Measurements from ENCODE around the gene LGALS14. TPM values are rescaled to one million over a fixed set of nuclear protein-coding genes. Genes with fewer than 3 reads are reported as not detected.

Gene LGALS14
- total RNA-seq, 1 experiment from 2014 or later: not detected

DNA sequence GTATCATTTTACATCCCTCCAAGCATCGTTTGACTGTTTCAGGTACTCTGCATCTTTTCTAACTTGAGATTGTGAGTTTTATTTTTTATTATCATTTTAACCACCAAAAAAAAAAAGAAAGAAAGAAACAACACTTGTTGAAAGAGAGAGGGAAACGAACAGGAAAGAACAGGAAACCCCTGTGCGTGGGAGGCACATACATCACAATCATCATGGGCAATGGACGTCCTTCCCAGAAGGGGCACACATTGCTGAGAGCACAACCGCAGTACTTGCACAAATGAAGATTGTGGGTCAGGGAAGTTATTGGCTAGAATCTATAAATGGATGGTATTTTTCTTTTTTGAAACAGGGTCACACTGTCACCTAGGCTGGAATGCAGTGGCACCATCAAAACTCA, 31.8 kb downstream of the LGALS14 start:
- no peaks in the 10 kb centered on the region for H3K36me3 Mint-ChIP-seq (ENCODE audit: insufficient read depth, unreplicated experiment)
- H3K4me3 Mint-ChIP-seq (ENCODE audit: low read depth, unreplicated experiment): no peak overlapping the region
- no TSS peak for BruUV-seq (replicated peaks)
- TF ChIP-seq, protein P1, sequence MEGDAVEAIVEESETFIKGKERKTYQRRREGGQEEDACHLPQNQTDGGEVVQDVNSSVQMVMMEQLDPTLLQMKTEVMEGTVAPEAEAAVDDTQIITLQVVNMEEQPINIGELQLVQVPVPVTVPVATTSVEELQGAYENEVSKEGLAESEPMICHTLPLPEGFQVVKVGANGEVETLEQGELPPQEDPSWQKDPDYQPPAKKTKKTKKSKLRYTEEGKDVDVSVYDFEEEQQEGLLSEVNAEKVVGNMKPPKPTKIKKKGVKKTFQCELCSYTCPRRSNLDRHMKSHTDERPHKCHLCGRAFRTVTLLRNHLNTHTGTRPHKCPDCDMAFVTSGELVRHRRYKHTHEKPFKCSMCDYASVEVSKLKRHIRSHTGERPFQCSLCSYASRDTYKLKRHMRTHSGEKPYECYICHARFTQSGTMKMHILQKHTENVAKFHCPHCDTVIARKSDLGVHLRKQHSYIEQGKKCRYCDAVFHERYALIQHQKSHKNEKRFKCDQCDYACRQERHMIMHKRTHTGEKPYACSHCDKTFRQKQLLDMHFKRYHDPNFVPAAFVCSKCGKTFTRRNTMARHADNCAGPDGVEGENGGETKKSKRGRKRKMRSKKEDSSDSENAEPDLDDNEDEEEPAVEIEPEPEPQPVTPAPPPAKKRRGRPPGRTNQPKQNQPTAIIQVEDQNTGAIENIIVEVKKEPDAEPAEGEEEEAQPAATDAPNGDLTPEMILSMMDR (IDR thresholded peaks at IDR 0.05; ENCODE audit: unreplicated experiment): no peak
- H3K4me1 Mint-ChIP-seq (ENCODE audit: low read depth, unreplicated experiment): no peaks in the 10 kb centered on the region
- peaks cover 86% of the 10 kb centered on the region for H3K27me3 Mint-ChIP-seq (ENCODE audit: unreplicated experiment)
- no peak overlapping the region for H3K27ac Mint-ChIP-seq (ENCODE audit: unreplicated experiment)
- no peaks in the 10 kb centered on the region for H3K9me3 Mint-ChIP-seq (ENCODE audit: low read depth, unreplicated experiment)
- DNase-seq: no peak
- CTCF ChIA-PET: interaction anchor here (0.7 kb wide), 2 partner anchors 109 to 189 kb away, joined by 3 to 8 read pairs; no protein-coding TSS in a partner anchor
- intact Hi-C loops (cut with micrococcal nuclease; ENCODE audit: unreplicated experiment): no loop called here

DNA sequence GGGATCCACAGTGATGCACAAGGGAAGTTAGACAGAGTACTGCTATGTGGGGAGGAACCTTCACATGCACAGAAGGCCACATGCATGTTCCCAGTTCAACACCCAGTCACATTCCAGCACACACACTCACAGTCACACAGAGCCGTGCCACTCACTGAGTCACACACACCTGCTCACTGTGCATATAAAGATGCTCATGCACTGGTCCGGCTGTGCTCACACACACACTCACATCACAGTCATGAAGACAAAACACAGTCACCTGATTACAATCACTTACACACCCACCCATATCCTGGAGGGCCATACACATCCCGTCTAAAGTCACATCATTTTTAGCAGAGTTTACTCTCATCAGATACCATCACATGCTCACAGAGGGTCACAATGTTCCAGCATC, 33.1 kb downstream of the LGALS14 start:
- TF ChIP-seq, protein P1 (IDR thresholded peaks at IDR 0.05; ENCODE audit: unreplicated experiment): no peak
- no peaks in the 10 kb centered on the region for H3K36me3 Mint-ChIP-seq (ENCODE audit: insufficient read depth, unreplicated experiment)
- no TSS peak for BruUV-seq (replicated peaks)
- no peaks in the 10 kb centered on the region for H3K4me1 Mint-ChIP-seq (ENCODE audit: low read depth, unreplicated experiment)
- intact Hi-C loops (cut with micrococcal nuclease; ENCODE audit: unreplicated experiment): no loop called here
- peaks cover 92% of the 10 kb centered on the region for H3K27me3 Mint-ChIP-seq (ENCODE audit: unreplicated experiment)
- no peak overlapping the region for H3K27ac Mint-ChIP-seq (ENCODE audit: unreplicated experiment)
- no peaks in the 10 kb centered on the region for H3K9me3 Mint-ChIP-seq (ENCODE audit: low read depth, unreplicated experiment)
- no peak overlapping the region for H3K4me3 Mint-ChIP-seq (ENCODE audit: low read depth, unreplicated experiment)
- no peak for DNase-seq
- CTCF ChIA-PET: no interaction called here

- Mint-ChIP-seq H3K9me3 (ENCODE audit: low read depth, unreplicated experiment) (no peaks in the 10 kb centered on the region), H3K27me3 (ENCODE audit: unreplicated experiment) (peaks cover 98% of the 10 kb centered on the region), H3K4me3 (ENCODE audit: low read depth, unreplicated experiment) (no peak within 1 kb of the TSS), H3K27ac (ENCODE audit: unreplicated experiment) (no peak within 1 kb of the TSS), H3K36me3 (ENCODE audit: insufficient read depth, unreplicated experiment) (no peaks in the 10 kb centered on the region), H3K4me1 (ENCODE audit: low read depth, unreplicated experiment) (no peaks in the 10 kb centered on the region)
- no peak for DNase-seq
- CTCF ChIA-PET: no interaction called here
- no TSS peak for BruUV-seq (replicated peaks)
- intact Hi-C loops (cut with micrococcal nuclease; ENCODE audit: unreplicated experiment): no loop called here
- TF ChIP-seq, protein P1 (IDR thresholded peaks at IDR 0.05; ENCODE audit: unreplicated experiment): no peak
Observed at GRCh38 chr19:39737891-39738290, 33.6 kb downstream of the LGALS14 start, which contains the start of gene CLC. Gene CLC, minus strand, starts transcription at chr19:39738029. Its CDS starts 77 bp downstream, at chr19:39737952.

DNA sequence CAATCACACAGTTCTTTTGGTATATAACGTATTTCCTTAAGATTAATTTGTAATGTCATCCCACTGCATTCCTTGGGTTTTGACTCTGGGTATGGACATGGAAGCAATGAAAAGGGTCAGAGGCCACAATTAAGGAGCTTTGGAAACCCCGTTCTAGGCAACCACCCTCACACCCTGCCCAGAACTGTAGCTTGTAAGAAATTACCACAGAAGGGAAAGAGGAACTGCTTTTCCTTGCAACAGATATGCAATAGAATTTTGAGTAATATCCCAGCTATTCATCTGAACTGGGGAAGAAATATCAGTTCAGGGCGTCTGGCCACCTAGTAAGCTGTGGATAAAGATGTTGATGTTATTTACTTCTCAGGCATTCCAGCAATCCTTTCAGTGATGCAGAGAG, 34.5 kb downstream of the LGALS14 start:
- Mint-ChIP-seq H3K27me3 (ENCODE audit: unreplicated experiment) (peaks cover 99% of the 10 kb centered on the region), H3K27ac (ENCODE audit: unreplicated experiment) (no peak overlapping the region), H3K4me3 (ENCODE audit: low read depth, unreplicated experiment) (no peak overlapping the region), H3K36me3 (ENCODE audit: insufficient read depth, unreplicated experiment) (no peaks in the 10 kb centered on the region), H3K4me1 (ENCODE audit: low read depth, unreplicated experiment) (no peaks in the 10 kb centered on the region), H3K9me3 (ENCODE audit: low read depth, unreplicated experiment) (no peaks in the 10 kb centered on the region)
- CTCF ChIA-PET: no interaction called here
- TF ChIP-seq, protein P1 (IDR thresholded peaks at IDR 0.05; ENCODE audit: unreplicated experiment): no peak
- BruUV-seq (replicated peaks): no TSS peak
- intact Hi-C loops (cut with micrococcal nuclease; ENCODE audit: unreplicated experiment): no loop called here
- DNase-seq: no peak
